Measurements from ENCODE around the gene MLLT1.

DNA sequence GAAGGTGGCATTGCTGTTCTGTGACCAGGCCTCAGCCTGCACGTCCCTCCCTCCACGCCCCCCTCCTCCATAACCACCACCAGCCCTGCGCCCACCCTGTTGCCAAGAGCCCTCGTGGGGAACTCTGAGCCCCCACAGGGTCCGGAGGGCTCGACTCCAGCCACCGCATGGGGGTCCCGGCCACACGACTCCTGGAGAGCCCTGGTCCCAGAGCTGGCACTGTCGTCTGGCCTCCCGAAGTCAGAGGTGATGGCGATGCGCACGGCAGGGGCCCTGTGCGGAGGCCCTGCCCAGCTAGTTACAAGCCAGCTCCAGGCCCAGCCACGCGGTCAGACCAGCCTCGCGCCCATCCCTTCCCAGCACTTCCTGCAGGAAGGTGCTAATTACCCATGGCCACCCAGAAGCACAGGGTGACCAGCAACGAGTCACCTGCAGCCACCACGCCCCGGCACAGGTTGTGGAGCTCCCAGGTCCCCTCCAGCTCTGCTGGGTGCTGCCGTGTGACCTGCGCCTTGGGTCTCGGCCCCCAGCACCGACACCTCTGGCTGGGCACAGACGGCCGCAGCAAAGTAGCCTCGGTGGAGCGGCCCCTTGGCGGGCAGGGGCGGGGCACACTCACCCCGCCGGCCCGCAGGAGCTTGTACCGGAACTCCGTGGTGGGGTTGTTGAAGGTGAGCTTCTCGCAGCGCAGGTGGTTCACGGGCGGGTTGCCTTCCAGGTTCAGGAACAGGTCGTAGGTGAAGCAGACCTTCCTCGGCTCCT is 49.6 kb downstream of the MLLT1 start:
- TF ChIP-seq, protein P1, sequence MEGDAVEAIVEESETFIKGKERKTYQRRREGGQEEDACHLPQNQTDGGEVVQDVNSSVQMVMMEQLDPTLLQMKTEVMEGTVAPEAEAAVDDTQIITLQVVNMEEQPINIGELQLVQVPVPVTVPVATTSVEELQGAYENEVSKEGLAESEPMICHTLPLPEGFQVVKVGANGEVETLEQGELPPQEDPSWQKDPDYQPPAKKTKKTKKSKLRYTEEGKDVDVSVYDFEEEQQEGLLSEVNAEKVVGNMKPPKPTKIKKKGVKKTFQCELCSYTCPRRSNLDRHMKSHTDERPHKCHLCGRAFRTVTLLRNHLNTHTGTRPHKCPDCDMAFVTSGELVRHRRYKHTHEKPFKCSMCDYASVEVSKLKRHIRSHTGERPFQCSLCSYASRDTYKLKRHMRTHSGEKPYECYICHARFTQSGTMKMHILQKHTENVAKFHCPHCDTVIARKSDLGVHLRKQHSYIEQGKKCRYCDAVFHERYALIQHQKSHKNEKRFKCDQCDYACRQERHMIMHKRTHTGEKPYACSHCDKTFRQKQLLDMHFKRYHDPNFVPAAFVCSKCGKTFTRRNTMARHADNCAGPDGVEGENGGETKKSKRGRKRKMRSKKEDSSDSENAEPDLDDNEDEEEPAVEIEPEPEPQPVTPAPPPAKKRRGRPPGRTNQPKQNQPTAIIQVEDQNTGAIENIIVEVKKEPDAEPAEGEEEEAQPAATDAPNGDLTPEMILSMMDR (conservative IDR thresholded peaks at IDR 0.05; ENCODE audit: low read depth, low read length) = no peak
- TF ChIP-seq EZH2 (IDR thresholded peaks at IDR 0.05; ENCODE audit: borderline replicate concordance, low read depth, low read length, poor library complexity, severe bottlenecking) = no peak
